Right ventricle myocardium inferior (tissue), 1 donor: ENCODE data around the gene UBE2L6. TPM values are rescaled to one million over a fixed set of nuclear protein-coding genes. Genes with fewer than 3 reads are reported as not detected.

Source experiments
- ATAC-seq: fragments of 200-7000 bp; cut with Tn5 transposase; one replicate; pipeline ENCODE4 v1.9.1; 2020; ENCODE audit warnings: mild to moderate bottlenecking, moderate library complexity
- DNase-seq: peaks from one replicate; pipeline ENCODE4 v3.0.0; 2021; ENCODE audit errors: missing footprints
- intact Hi-C: fragments of 100-400 bp; cut with DNase I; formaldehyde crosslinking; loops from one replicate; pipeline ENCODE4 v1.11.0; 2022
- long read RNA-seq: library from polyadenylated mRNA; unstranded; transcript quantifications from one replicate; pipeline ENCODE4 v2.0.0, GENCODE V29; 2021
- total RNA-seq: library from RNA; stranded (reverse); fragmentation: NEBNext Ultra II Directional; extraction: Animal tissue kit (Norgen Biotek cat#: 25700); gene quantifications from one replicate; pipeline ENCODE4 v1.2.1, GENCODE V29; 2021
- donor health status: DM: no; HTN: yes; CAD: no; lungs with severe emphysema.

Gene UBE2L6
- total RNA-seq: 19.2 TPM
- long read RNA-seq, transcript UBE2L6-201 (4 exons, 1,354 nt): major isoform, 14 of 16 reads
- long read RNA-seq, partial matches to known transcripts: 1 of 16 reads
- long read RNA-seq, other reads (novel, unspliced or antisense): 1 of 16 reads

DNA sequence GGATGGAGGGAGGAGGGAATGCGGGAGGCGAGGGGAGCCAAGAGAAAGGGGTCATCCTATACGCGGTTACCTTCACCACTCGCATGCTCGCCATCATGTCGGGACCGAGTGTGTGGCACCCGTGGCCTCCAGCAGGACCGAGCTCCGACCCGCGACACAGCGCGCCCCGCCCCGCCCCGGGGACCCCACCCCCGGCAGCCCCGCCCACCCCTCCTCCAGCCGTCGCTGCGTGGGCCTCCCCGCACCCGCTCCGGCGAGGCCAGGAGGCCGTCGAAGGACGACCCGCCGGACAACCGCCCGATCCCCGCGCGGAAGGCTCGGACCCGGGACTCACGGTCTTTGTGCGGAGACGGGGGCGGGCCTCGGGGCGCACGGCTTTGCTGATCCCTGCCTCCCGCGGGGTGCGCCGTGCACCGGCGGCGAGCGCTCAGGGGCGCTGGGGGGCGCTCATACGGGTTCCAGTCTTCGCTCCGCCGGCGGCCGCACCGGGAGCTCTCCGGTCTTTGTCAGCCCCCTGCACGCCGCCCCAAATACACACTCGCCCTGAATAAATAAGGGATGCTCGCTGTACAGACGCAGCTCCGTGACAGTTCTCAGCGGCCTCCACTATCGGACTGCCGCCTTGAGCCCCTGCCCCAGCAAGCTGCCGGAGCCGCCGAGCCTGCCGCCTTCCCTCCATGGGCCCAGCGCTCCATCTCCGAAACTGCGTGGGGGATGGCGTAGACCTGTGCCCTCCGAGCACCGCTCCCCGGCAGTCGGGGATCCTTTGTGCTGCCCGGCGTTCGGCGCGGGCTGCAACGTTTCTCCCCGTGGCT, at the start of gene UBE2L6:
TSS of gene UBE2L6 (minus strand) at position 158 of the 815 bp plus-strand sequence. CDS start at position 97, 61 bp downstream.
- DNase-seq: peak; percentile 92

GRCh38 chr11:57616595-57616994, 49.1 kb upstream of the UBE2L6 start:
- intact Hi-C loops: no loop called here
- DNase-seq (no peak), ATAC-seq (no peak)

More for the DNA sequence above, at the start of gene UBE2L6:
- ATAC-seq: peak; percentile 85
- intact Hi-C loops: loop anchor here (2.0 kb wide), 1 partner anchor 77 kb away; no protein-coding TSS in a partner anchor

- intact Hi-C loops: no loop called here
- no peak for DNase-seq
- no peak for ATAC-seq
Observed at GRCh38 chr11:57615308-57615707, 47.8 kb upstream of the UBE2L6 start.

DNA sequence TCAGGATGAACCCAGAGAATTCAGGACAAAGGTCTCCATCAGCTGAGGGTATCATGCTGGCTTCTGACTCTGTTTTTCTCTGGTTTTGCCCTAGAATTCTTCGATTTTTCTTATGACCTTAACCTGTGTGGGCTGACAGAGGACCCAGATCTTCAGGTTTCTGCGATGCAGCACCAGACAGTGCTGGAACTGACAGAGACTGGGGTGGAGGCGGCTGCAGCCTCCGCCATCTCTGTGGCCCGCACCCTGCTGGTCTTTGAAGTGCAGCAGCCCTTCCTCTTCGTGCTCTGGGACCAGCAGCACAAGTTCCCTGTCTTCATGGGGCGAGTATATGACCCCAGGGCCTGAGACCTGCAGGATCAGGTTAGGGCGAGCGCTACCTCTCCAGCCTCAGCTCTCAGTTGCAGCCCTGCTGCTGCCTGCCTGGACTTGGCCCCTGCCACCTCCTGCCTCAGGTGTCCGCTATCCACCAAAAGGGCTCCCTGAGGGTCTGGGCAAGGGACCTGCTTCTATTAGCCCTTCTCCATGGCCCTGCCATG, 46.8 kb upstream of the UBE2L6 start:
- intact Hi-C loops: no loop called here
- no peak for DNase-seq
- no peak for ATAC-seq

GRCh38 chr11:57610170-57610569, 42.7 kb upstream of the UBE2L6 start:
- intact Hi-C loops: no loop called here
- no peak for ATAC-seq
- DNase-seq: no peak

DNA sequence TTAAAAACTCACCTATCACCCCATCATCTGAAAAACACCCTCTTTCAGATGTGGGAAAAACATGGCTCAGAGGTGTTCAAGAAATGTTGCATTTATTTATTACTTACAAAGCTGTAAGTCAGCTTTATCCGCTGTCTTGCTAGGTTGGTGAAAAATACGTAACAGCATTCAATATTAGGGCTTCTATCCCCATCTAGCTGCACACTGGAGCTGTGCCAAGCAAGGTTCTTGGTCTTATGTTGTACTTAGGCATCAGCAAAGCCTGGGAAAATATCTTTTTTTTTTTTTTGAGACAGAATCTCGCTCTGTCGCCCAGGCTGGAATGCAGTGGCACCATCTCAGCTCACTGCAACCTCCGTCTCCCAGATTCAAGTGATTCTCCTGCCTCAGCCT, 37.6 kb upstream of the UBE2L6 start:
- DNase-seq (no peak), ATAC-seq (no peak)
- intact Hi-C loops: no loop called here

DNA sequence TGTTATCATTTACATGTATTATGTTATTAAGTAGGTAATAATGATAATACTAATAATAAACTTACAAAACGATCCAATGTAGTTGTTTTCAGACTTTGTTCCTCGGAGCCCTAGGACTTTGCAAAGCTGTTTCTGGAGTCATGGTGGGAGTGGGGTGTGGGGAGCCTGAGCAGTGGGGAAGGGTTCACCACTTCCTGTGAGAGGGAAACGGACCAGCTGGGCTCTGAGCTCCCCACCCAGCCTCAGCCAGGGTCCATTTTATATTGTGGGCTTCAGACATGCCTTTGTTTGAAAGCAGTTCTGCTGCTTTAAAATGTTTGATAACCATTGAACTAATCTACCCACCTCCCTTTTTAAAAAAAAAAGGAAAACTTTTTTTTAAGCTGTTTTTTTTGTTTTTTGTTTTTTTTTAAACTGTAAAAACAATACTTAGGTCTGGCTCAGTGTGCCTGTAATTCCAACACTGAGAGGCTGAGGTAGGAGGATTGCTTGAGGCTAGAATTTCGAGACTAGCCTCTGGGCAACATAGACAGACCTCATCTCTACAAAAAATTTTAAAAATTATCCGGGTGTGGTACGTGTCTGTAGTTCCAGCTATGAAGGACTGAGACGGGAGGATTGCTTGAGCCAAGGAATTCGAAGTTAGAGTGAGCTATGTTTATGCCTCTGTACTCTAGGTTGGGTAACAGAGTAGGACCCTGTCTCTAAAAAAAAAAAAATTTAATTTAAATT, 37.0 kb upstream of the UBE2L6 start:
- DNase-seq: no peak
- intact Hi-C loops: no loop called here
- ATAC-seq: no peak

- DNase-seq (no peak), ATAC-seq (no peak)
- intact Hi-C loops: no loop called here
Observed at GRCh38 chr11:57601297-57601696, 33.8 kb upstream of the UBE2L6 start.

DNA sequence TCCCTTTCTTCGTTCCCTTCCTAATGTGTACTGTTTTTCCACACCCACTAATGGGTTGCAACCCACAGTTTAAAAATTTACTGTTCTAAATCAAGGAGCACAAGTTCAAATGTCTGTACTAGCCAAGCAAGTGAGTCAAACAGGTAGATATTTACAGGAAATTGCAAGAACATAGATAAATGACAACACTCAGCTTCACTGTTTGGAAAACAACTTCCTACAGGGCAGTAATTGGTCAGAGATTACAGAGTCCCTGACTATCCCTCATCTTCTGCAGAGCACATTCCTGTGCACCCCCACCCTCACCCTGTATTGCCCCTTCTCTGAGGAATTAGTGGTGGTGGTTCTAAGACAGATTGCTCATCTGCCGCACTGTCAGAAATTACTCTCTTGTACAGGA, 31.9 kb upstream of the UBE2L6 start:
- intact Hi-C loops: no loop called here
- no peak for DNase-seq
- no peak for ATAC-seq

DNA sequence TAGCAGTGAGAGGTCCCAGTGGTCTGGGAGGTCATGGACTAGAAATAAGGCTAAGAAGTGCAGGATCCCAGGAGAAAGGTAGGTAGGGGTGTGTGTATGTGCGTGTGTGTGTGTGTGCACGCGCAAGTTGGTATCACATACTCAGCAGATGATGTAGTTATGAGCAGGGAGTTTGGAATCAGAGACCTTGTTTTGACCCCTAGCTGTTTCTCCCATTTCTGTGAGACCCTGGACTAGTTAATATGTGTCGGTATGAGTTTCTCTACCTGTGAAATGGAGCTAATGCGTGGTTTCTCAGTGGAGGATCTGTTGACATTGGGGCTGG, 31.3 kb upstream of the UBE2L6 start:
- intact Hi-C loops: no loop called here
- ATAC-seq (no peak), DNase-seq (no peak)

- ATAC-seq (peak; percentile 96), DNase-seq (peak; percentile 90)
- intact Hi-C loops: no loop called here
Observed at GRCh38 chr11:57597916-57598830, 30.7 kb upstream of the UBE2L6 start.

GRCh38 chr11:57597461-57597915, 30.0 kb upstream of the UBE2L6 start, which contains the start of gene SERPING1:
TSS of gene SERPING1 (plus strand) at chr11:57597685. CDS start at chr11:57598271, 586 bp downstream.
- DNase-seq (peak; percentile 79), ATAC-seq (peak; percentile 87)
- intact Hi-C loops: no loop called here

DNA sequence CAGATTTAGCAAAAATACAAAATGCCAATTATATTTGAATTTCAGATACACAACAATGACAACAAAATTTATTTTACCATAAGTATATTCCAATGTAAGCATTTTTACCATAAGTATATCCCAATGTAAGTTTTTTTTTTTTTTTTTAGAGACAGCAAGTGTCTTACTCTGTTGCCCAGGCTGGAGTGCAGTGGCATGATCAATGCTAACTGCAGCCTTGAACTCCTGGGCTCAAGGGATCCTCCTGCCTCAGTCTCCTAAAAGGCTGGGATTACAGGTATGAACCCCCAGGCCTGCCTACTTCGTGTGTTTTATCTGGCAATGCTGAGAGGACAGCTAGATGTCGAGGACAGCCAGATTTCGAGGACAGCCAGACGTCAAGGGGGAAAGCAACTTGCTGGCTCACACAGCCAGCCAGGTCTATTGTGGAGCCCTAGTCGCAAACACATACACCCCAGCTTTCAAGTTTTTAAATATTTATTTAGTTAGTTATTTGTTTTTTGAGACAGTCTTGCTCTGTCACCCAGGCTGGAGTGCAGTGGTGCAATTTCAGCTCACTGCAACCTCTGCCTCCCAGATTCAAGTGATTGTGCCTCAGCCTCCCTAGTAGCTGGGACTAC, 28.9 kb upstream of the UBE2L6 start:
- no peak for DNase-seq
- no peak for ATAC-seq
- intact Hi-C loops: no loop called here

- DNase-seq (no peak), ATAC-seq (no peak)
- intact Hi-C loops: no loop called here
Observed at GRCh38 chr11:57588046-57588710, 20.7 kb upstream of the UBE2L6 start.

GRCh38 chr11:57586711-57587245, 19.3 kb upstream of the UBE2L6 start:
- ATAC-seq (no peak), DNase-seq (no peak)

DNA sequence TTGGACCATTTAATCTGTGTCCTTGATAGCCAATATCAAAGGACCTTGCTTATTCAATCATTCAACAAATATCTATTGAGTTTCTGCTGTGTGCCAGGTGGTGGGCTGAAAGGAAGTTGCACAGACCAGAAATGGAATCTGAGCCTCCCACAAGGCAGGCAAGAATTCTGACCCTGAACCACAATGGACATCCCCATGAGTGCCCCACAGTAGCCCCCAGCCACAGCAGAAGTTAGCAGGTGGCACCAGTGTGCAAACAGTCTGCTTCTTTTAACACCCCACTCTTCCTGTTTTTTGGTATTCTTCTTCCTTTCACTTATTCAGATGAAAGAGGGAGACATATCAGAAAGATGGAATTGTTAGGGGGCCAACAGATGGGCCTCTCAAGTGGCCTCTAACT, 17.8 kb upstream of the UBE2L6 start:
- intact Hi-C loops: no loop called here
- no peak for ATAC-seq
- DNase-seq: no peak

More at GRCh38 chr11:57586711-57587245, 19.3 kb upstream of the UBE2L6 start:
- intact Hi-C loops: no loop called here

- DNase-seq: no peak
- ATAC-seq: no peak
Observed at GRCh38 chr11:57584341-57584740, 16.9 kb upstream of the UBE2L6 start.

More at GRCh38 chr11:57584341-57584740, 16.9 kb upstream of the UBE2L6 start:
- intact Hi-C loops: no loop called here
